ENCODE measurements around the gene STAB2.

Gene STAB2

GRCh38 chr12:103580026-103580425 is 7.0 kb upstream of the STAB2 start:
- DNase-seq (ENCODE audit: low read depth in 3 of 3), result no peak

GRCh38 chr12:103583008-103583407 is 4.1 kb upstream of the STAB2 start:
- no peak for DNase-seq (ENCODE audit: low read depth in 3 of 3)

- DNase-seq (ENCODE audit: low read depth in 3 of 3), result no peak
Observed at GRCh38 chr12:103586132-103586531, 941 bp upstream of the STAB2 start.

DNA sequence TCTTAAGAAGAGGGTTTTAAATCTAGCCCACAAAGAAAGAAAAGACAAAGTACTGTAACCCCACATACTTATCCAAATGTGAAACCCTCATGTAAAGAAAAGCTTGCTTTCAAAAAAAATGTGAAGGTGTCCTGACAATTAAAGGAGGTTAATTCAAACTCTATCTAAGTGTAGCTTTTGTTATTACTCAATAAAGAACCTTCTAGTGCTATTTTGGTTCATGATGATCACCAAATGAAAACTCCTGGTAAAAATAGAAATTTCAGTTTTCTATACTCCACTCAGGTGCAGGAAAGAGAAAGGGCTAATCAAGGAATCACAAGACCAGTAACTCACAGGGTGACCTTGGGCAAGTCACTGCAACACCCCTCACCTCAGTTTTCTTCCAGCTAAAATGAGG is 1.6 kb downstream of the STAB2 start:
- DNase-seq (ENCODE audit: low read depth in 3 of 3), result no peak

DNA sequence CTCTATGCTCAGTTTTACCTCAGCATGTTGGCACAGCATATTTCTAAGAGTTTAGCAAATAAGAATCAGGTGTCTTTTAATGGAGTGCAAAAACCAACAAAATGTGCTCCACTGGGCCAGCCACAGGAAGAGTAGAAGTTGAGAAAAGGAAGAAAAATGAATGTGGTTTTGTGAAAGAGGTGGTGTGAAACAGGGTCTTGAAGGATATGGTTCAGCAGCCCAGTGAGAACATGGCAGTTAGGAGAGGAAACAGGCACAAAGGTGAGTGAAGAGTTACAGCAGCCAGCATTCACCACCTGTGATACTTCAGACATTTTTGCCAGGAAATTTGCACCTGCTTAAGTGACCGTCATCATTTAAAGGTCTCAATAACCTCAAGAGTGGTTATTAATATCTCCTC is 2.4 kb downstream of the STAB2 start:
- no peak for DNase-seq (ENCODE audit: low read depth in 3 of 3)

DNA sequence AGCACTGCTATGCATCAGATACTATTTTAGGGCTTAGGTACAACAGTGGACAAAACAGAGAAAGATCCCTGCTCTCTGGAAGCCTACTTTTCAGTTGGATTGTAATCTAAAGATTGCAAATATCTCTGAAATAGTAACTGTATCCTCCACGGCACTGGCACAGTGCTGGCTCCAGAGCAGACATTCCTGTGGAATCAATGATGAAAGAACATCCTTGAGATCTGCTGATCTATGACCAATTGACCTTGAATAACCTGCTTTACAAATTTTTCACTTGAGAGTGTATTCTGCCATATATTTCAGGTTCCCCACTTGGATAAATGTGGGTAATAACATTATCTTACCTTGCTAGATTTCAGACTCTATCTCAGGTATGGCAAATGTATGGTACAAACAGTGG is 3.2 kb downstream of the STAB2 start:
- no peak for DNase-seq (ENCODE audit: low read depth in 3 of 3)

GRCh38 chr12:103596981-103597380 is 9.9 kb downstream of the STAB2 start:
- DNase-seq (ENCODE audit: low read depth in 3 of 3), result no peak

- DNase-seq (ENCODE audit: low read depth in 3 of 3), result no peak
Observed at GRCh38 chr12:103599274-103599673, 12.2 kb downstream of the STAB2 start.

- no peak for DNase-seq (ENCODE audit: low read depth in 3 of 3)
Observed at GRCh38 chr12:103600967-103601728, 14.1 kb downstream of the STAB2 start.

- no peak for DNase-seq (ENCODE audit: low read depth in 3 of 3)
Observed at GRCh38 chr12:103620395-103620794, 33.3 kb downstream of the STAB2 start.

DNA sequence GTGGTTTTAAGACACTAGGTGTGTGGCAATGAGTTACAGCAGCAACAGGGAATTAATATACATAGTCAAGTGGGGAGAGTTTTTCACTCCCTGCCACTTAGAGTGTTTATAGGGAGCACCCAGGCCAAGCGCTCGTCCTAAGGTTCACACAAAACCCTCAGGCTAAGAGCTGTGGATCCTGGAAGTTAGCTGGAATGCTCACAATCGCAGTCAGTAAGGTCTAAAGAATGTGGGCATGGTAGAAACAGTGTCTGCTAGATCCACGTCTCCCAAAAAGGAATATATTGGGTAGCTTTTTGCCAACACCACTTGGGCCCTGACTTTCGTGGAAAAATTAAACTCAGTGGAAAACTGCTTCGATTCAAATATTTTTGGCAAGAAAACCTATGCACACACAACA is 36.6 kb downstream of the STAB2 start:
- no peak for DNase-seq (ENCODE audit: low read depth in 3 of 3)

DNA sequence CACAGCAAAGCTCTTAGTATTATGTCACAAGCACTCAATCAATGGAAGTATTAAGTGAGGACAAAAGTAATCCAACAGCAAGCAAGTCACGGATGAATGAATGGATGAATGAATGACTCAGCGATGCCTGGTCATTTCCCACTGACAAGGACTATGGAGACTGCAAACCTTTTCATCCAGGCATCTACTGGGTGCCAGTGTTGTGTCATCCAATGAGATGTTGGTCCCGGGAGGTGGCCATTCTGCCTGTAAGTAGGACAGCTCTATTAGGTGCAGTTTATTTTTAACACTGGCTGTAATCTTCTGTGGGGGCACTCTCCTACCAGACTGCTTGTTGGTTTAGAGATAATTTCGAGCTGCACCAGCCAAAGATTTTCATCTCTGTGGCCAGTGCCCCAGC is 39.4 kb downstream of the STAB2 start:
- no peak for DNase-seq (ENCODE audit: low read depth in 3 of 3)

- DNase-seq (ENCODE audit: low read depth in 3 of 3), result no peak
Observed at GRCh38 chr12:103627189-103627855, 40.2 kb downstream of the STAB2 start.

- DNase-seq (ENCODE audit: low read depth in 3 of 3), result no peak
Observed at GRCh38 chr12:103632554-103633216, 45.6 kb downstream of the STAB2 start.

- no peak for DNase-seq (ENCODE audit: low read depth in 3 of 3)
Observed at GRCh38 chr12:103634732-103635131, 47.7 kb downstream of the STAB2 start.

GRCh38 chr12:103635419-103635818 is 48.3 kb downstream of the STAB2 start:
- no peak for DNase-seq (ENCODE audit: low read depth in 3 of 3)

- DNase-seq (ENCODE audit: low read depth in 3 of 3), result no peak
Observed at GRCh38 chr12:103637021-103637420, 49.9 kb downstream of the STAB2 start.

- no peak for DNase-seq (ENCODE audit: low read depth in 3 of 3)
Observed at GRCh38 chr12:103637429-103637828, 50.4 kb downstream of the STAB2 start.

GRCh38 chr12:103639983-103640382 is 52.9 kb downstream of the STAB2 start:
- DNase-seq (ENCODE audit: low read depth in 3 of 3), result no peak

DNA sequence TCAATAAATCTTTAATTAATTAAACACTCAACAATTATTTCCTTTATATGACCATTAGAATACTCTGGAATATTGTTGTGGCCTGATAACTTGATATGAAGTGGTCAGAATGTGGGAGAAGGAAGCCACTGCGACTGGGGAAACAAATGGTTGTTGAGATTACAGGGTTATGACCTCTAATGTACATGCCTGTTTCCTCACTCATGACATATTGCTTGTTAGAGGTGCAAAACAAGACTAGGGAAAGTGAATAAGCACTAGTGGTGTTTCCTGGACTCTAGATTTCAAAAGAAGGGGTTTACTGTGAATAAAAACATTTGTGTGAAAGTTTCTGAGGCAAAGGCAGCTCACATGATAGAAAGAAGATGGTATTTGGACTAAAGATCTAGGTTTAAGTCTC is 53.3 kb downstream of the STAB2 start:
- DNase-seq (ENCODE audit: low read depth in 3 of 3), result no peak

GRCh38 chr12:103640831-103641230 is 53.8 kb downstream of the STAB2 start:
- DNase-seq (ENCODE audit: low read depth in 3 of 3), result no peak

- DNase-seq (ENCODE audit: low read depth in 3 of 3), result no peak
Observed at GRCh38 chr12:103642240-103642864, 55.3 kb downstream of the STAB2 start.

GRCh38 chr12:103645202-103645601 is 58.1 kb downstream of the STAB2 start:
- no peak for DNase-seq (ENCODE audit: low read depth in 3 of 3)

All from stimulated activated CD4-positive, alpha-beta T cell treated with anti-CD3 and anti-CD28 coated beads, TNF-alpha, amount 100 ng/mL, for 4 hours (primary cell).